Islet of Langerhans (tissue), 1 donor: ENCODE measurements around the gene AIF1.
"Not testable (repeated sequence)": the region's sequence is repeated elsewhere in the genome, so short reads cannot be mapped to it uniquely, and the experiment has no call there.

ENCODE experiments used
- FAIRE-seq: peaks from one replicate; lab custom pipeline; 2011; peaks lifted over from hg19 to GRCh38; lab: Jason Lieb, UNC

The AIF1 gene

DNA sequence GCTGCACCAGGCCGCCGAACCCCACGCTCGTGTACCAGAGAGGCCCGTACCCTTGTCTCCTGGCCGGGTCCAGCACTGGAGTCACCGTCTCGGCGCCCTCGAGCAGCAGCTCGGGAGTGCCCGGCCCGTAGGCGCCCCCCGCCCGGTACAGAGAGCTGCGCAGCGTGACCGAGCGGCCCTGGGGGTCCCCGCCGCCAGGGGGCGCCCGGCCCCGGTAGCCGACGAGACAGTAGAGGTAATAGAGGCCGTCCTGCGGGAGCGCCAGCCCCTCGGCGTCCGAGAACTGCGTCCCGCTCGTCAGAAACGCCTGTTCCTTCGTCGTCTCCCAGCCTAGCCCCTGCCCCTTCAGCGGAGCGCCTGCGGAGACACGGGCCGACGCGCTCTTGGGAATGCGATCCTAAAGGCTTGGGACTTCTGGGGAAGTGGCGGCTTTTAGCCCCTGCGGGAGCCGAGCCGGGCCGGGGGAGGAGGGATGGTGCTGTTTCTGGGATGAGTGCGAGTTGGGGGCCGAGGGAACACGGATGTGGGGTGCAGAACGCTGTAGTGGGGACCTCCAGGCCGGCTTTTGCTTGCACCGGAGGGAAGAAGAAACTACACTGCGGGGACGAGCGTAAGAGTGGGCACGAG lies 34.1 kb upstream of the AIF1 start:
- FAIRE-seq: no peak

DNA sequence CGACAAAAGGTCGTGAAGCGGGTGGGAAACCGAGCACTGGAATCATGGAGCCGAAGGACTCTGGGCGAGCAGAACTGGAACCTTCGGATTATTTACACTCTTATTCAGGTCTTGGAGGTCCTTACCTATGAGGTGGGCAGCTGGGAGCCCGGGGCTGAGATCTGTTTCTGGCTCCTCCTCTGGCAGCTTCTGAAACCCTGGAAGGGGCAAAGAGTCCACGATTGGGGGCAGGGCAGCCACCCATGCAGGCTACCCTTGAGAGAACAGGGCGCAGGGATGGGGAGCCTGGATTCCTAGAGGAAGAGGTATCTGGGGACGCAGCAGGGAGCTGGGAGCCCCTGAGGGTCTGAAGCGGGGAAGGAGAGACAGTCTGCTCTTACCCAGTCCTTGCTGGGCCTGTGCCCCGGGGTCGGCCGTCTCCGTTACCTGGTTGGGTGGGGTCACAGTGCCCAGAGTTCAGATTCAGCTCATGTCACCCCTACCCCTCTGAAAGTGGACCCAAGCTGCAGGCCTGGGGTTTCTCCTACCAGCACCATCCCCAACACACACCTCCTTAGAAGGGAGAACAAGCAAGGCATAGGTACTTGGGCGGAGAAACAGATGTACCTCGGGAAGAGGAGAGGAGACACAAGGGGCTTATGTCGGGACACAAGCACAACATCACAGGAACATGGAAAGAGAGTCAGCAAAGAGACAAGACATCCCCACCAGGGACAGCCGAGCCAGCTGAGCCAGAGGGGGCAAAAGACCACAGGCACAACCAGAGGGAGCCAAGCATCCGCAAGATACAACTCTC lies 33.4 kb upstream of the AIF1 start:
- FAIRE-seq: no peak

DNA sequence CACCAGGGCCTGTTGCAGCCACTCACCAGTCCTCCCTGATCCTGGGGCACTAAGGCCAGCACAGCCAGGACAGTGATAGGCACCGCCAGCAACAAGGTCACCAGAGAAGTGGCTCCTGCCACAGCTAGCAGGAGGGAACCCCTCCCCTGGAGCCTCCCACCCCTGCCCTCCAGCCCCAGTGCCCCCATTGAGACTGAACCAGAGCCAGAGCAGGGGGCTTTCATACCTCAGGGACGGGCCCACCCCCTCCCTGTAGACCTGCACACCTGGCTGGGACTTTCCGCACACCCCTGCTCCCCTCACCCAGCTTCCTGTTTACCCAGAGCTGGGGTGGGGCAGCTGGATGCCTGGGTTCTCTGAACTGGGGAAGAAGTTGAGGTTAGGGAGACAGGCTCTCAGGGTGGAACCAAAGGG lies 32.8 kb upstream of the AIF1 start, which contains the start of gene LTB:
Gene LTB (minus strand): TSS at position 195 of the 414 bp plus-strand sequence. CDS start 7 bp downstream, at position 188.
- no peak for FAIRE-seq

DNA sequence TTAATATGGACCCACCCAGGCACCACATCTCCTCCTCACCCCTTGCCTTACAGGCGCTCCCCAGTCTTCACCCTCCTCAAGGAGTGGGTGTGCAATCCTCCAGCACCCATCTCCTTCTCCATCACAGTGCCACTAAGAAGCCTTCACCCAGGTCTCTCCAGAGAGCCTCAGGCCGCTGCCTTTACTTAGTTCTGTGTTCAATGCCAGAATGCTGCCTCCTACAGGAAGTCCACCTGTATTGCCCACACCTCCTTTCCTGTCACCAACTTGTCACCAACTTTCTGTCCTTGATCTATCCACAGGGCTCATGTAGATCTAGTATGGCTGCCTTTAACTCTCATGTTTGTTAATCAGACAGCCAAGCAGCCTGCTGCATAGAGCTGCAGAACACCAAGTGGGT lies 29.5 kb upstream of the AIF1 start:
- FAIRE-seq: no peak

DNA sequence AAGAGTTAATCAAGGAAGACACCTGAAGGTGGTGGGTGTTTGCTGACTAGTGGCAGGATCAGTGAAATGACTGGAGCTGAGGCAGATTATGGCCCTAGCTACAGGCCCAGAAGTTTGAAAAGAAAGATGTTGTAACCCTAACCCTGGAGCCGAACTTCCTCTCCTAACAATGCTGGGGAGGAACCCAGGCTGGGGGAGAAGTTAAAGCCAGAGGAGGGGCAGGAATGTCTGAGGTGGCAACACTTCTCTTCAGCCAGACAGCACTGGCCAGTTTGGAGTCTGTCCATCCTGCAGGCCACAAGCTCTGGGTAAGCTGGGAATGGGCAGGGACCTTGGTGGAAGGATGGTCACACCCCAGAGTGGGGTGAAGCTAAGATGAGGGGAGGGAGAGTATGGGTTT lies 29.0 kb upstream of the AIF1 start, which contains the start of gene LST1:
Gene LST1 (plus strand): TSS at position 270 of the 400 bp plus-strand sequence. CDS start 1,023 bp downstream, outside the sequence.
- FAIRE-seq: no peak

DNA sequence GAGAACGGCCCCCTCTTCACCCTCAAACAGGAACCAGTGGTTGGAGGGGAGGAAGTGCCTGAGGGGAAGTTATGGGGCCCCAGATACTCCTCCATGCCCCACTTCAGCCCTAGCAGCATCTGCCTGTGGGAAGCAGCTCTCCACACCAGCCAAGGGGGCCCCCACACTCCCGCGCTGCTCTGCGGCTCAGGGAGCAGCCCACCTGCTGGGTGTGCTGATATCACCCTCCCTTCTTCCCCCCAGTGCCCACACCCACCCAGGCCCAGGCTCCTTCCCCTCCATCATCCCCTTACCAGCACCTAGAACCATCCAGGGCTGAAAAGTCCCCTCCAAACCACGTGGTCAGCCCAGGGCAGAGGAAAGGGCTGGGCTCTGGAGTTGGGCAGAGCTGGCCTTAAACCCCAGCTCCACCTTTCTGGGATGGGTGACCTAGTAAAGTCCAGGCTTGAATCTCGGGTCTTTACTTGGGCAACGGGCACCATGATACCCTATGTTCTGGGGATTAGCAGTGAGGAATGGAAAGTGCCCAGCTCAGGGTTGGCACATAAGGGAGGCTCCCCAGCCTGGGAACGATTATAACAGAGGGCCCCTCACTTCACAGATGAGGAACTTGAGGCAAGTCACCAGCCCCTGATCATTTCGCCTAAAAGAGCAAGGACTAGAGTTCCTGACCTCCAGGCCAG lies 28.3 kb upstream of the AIF1 start:
- no peak for FAIRE-seq

DNA sequence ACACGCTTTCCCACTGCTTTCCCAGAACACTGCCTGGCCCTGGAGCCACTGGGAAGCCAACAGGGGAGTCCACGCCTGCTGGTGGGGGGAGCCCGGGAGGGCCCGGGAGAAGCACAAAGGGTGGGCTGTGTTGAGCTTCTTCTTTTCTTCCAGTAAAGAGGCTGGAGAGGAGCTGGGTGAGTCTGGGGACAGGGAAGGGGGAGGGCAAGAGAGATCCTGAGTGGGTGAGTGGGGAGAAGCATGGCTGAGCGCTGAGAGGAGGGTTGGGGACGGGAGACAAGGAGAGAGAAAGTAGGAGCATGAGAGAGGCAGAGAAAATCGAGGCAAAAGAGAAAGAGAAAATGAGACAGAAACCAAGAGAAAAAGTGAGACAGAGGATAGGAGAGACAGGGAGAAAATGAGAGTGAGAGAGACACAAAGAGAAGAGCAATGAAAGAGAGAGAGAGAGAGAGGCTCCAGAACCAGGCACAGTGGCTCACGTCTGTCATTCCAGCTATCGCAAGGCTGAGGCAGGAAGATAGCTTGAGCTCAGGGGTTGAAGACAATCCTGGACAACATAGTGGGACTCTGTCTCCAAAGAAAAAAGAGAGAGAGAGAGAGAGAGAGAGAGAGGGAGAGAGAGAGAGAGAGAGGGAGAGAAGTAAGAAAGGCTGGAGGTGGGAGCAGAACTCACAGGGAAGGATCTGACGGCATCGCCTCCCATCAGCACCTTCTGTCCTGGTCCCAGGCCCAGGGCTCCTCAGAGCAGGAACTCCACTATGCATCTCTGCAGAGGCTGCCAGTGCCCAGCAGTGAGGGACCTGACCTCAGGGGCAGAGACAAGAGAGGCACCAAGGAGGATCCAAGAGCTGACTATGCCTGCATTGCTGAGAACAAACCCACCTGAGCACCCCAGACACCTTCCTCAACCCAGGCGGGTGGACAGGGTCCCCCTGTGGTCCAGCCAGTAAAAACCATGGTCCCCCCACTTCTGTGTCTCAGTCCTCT lies 26.9 kb upstream of the AIF1 start:
- no peak for FAIRE-seq

DNA sequence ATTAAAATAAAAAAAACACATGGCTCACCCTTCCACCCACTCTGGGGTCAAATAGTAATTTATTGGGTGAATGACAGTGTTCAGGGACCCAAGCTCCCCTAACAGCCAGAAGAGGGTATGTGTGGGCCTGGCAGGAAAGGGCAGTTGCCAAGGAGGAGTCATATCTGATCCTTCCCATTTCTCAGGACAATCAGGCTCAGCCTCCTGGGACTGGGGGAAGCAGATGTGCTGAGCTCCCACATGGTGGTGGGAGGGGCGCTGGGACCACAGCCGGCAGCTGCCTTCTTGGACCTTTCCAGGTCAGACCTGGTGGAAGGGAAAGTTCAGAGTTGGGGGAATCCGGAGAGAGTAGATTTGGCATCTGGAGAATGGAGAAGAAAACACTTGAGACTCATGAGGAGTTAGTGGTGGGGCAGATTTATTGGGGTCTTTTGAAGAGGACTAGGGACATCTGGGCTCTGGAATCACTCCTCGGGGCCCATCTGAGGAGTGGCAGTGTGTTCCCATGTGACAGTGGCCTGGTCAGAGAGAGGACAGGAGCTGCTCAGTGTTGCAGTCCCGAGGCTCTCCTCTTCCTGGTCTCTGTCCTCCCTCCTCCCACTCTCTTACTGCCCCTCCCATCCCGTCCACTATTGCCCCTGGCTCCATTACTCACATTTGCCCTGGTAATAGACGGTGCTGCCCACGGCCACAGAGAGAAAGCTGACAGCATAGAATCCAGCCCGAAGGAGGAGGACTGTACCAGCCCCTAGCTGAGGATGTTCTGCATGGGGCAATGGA lies 26.0 kb upstream of the AIF1 start:
- no peak for FAIRE-seq

DNA sequence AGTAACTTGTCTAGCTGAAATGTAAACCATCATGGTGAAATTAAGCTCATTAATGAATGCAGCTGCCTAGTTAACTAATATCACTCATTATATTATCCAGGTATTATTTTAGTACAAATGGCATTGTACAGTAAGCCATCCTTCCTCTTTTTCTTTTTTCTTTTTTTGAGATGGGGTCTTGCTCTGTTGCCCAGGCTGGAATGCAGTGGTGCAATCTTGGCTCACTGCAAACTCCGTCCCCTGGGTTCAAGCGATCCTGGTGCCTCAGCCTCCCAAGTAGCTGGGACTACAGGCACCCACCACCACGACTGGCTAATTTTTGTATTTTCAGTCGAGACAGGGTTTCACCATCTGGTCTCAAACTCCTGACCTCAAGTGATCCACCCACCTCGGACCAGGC lies 24.3 kb upstream of the AIF1 start:
- not testable (repeated sequence) for FAIRE-seq

DNA sequence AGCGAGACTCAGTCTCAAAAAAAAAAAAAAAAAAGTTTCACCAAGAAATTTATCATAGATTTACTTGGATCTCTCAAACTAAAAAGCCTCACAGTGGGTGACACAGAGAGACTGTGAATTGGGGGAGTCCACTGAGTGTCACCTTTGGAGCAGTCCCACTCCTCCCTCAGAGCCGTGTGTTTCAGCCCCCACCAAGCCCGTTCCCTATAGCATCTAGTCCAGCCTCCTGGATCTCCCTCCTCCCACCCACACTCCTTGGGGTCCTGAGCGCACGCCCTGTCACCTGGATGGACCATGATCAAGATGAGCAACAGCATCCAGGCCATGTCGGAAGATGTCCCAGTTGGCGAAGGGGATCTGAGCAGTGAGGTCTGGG lies 22.6 kb upstream of the AIF1 start:
- no peak for FAIRE-seq

DNA sequence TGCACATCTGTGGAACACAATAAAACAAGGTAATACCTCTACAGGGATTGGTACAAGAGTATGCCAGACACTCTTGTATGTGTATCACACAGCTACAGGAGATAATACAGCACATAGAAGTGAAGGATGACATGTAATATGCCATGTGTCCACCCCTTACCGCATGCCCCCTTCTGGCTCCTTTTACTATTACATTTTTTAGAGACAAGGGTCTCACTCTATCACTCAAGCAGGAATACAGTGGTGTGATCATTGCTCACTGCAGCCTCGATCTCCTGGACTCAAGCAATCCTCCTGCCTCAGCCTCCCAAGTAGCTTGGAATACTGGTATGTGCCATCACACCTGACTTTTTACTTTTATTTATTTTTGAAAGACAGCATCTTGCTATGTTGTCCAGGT lies 18.0 kb upstream of the AIF1 start:
- no peak for FAIRE-seq

DNA sequence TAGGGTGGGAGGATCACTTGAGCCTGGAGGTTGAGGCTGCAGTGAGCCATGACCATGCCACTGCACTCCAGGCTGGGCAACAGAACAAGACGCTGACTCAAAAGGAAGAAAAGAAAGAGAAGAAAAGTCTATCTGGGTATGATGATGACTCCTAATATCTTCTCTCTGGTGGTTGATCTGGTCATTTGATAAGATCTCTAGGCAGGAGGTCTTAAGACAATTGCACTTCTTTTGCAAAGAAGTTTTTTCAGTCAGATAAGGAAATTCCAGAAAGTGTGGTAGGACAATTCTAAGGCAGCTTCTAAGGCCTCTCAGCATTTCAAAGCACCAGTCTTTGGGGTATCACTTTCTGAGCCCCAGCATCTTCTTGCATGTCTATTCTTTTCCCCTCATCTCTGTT lies 7.7 kb upstream of the AIF1 start:
- FAIRE-seq: no peak

DNA sequence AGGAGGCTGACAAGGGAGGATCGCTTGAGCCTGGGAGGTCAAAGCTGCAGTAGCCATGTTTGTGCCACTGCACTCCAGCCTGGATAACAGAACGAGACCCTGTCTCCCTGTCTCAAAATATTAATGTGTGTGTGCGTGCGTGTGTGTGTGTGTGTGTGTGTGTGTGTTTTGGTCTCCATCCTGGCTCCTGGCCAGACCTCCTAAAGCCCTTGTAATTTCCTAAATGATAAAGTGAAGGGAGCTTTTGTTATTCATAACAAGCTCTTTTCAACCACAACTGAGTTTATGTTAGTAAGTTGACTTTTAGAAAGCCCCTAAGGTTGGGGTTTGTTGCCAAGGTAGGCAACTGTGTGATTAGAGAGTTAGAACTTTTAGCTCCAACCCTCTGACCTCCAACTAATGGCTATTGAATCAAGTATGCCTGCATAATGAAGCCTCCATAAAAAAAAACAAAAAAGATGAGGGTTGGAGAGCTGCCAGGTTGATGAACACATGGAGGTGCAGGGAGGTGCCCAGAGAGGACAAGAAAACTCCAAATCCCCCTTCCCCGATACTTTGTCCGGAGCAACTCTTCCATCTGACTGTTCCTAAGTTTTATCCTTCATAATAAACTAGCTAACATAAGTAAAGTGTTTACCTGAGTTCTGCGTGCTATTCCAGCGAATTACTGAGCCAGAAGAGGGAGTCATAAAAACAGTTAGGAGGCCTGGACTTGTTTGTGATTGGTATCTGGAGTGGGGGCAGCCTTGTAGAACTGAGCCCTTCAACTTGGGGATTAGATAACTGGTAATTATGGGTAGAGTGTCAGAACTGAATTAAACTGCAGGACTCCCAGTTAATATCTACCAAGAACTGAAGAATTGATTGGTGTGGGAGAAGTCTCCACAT lies 5.3 kb upstream of the AIF1 start:
- FAIRE-seq: no peak

DNA sequence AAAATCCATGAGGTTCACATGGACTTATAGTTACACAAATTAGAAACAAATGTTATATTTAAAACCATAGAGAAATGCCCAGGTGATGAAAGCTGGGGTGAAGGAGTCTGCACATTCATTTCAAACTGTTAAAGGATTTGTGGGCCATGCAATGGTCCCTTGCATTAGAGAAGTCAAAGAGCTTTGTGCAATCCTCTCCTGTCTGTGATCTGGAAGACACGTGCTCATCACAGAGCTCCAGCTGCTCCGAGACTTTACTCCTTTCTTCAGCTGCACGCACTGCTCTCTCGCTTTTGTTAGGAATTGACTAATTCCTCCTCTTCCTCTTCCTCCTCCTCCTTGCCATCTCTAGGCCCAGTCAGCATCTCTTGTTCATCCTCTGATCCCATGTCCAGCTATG lies 4.1 kb upstream of the AIF1 start:
- no peak for FAIRE-seq

DNA sequence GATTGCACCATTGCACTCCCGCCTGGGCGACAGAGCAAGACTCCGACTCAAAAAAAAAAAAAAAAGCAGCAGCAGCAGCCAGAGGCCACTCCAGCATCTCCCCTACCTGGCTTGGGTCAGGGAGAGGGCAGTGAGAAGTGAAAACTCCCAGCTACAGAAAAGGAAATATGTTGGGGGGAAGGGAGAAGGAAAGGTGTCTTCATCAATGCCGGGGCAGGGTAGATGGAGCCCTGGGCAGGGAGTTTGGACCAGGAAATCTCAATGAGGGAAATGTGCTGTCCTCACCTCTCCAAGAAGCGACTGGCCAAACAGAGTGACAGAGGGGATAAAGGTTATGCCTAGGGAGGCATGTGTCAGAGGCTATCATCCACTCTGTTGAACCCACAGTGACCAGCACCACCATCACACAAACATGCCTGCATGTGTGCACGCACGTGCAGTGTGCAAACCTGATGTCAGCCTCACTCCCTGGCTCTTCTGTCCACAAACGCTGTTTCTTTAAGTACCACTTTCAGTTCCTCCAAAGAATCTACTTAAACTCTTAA lies 887 bp upstream of the AIF1 start:
- no peak for FAIRE-seq

DNA sequence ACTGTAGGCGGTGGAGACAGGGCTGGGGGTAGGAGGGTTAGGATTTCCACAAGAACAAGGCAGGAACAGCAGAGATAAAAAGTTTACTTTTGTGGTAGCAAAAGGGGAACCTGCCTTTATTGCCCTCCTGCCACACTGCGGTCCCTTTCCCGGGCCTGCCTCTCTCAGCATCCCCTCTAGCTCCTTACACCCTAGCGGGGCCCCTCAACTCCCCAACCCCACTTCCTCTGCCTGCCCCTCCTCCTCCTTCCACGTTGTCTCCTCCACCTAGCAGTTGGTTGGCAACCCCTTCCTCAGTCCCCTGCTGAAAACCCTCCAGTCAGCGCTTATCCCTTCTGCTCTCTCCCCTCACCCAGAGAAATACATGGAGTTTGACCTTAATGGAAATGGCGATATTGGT lies 714 bp downstream of the AIF1 start:
- FAIRE-seq: no peak

DNA sequence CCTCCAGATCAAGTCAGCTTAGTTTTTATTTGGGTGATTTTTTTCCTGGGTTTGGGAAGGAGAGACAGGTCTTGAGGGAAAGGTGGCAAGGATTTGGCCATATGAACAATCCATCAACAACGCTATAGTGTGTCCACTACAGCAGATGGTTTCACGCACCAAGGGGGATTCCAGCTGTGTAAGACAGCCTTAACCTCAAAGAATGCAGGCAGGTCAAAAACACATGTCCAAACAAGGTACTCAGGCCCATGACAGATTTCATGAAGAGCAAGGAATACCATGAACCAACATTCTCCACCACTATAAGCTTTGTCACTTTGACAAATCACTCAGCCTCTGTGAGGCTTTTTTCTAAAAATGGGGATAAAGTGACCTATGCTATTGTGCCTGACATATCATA lies 2.0 kb downstream of the AIF1 start:
- FAIRE-seq: no peak

DNA sequence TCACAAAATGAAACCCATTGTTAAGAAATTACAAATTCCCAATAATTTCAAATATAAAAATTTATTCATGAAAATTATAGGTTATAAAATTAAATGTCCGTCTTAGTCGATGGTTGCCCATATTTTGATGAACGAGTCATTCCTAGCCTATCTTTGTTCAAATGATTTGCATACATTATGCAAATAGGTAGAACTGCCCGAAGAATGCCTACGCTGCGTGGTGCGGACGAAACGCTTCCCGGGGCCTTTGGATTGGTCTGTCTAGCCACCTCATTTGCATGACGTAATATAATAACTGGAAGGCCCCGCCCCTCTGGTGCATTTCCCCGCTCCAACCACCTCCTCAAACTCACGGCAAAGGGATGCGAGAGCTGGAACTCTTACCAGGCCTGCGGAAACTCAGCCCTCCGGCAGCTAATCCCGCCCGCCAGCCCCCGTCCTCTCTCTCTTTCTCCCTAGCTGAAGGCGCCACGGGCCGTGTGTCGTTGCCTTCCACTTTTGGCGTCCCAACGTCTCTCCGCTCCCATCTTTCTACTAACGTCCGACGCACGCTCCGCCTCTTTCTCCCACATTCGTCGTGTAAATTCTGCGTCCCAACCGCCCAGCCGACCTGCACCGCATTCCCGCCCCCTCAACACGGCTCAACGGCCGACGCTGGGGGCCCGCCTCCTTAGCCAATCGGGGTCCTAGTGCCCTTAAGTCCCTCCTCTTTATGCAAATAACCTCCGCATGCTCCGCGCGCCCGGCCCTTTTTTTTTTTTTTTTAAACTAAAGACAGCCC lies 5.0 kb downstream of the AIF1 start:
- FAIRE-seq: peak; percentile 89
